HEK293 (cell line): ENCODE measurements around the gene SPECC1.
A peak's percentile ranks its signal among the peaks of the same experiment; 100 is the strongest.

Experiments
- CTCF ChIA-PET: fragments of 350-600 bp; formaldehyde crosslinking; extraction: SDS; loops from one replicate; lab custom pipeline; 2021; ENCODE audit warnings: antibody characterized with exemption; lab: Yijun Ruan, JAX
- POLR2A ChIA-PET: fragments of 300-600 bp; formaldehyde crosslinking; extraction: SDS; loops from one replicate; lab custom pipeline; 2020; ENCODE audit warnings: antibody characterized with exemption, inconsistent platforms; lab: Yijun Ruan, JAX
- H3K27ac ChIP-seq: fragments of 200-500 bp; sonication (Bioruptor generic); 2 replicates; pipeline ENCODE4 v1.5.1; 2014; ENCODE audit warnings: low read depth, low read length, control low read depth, inconsistent platforms; ENCODE audit errors: extremely low read depth
- H3K36me3 ChIP-seq, 2 experiments: fragments of 200-500 bp in 1 of 2; sonication (Bioruptor generic) in 1 of 2; 1 replicate in 1 of 2; 2 replicates in 1 of 2; pipeline ENCODE4 v1.5.1; 2014 to 2017; ENCODE audit warnings: inconsistent platforms in 2 of 2, low read length in 2 of 2; ENCODE audit not compliant: control insufficient read depth in 2 of 2, insufficient read depth in 1 of 2
- H3K4me1 ChIP-seq: fragments of 200-500 bp; sonication (Bioruptor generic); 2 replicates; pipeline ENCODE4 v1.5.1; 2014; ENCODE audit warnings: mild to moderate bottlenecking, low read length, inconsistent platforms; ENCODE audit not compliant: control insufficient read depth, insufficient read depth
- H3K4me3 ChIP-seq: 2 replicates; pipeline ENCODE4 v1.5.1; 2011; ENCODE audit warnings: low read depth, mild to moderate bottlenecking, control low read depth, low read length, moderate library complexity
- H3K9me3 ChIP-seq: fragments of 200-500 bp; sonication (Bioruptor generic); 2 replicates; pipeline ENCODE4 v1.5.1; 2014; ENCODE audit warnings: low read depth, low read length, inconsistent platforms; ENCODE audit not compliant: control insufficient read depth, insufficient read depth
- GLI2 ChIP-seq: fragments of 450-650 bp; formaldehyde crosslinking; IDR thresholded peaks from 2 replicates; pipeline ENCODE4; 2017; ENCODE audit warnings: missing biosample characterization, missing genetic modification characterization, low read depth, borderline replicate concordance
- GLI4 ChIP-seq: fragments of 450-650 bp; formaldehyde crosslinking; IDR thresholded peaks from 2 replicates; pipeline ENCODE4 v1.5.1; 2016; ENCODE audit warnings: missing biosample characterization, missing genetic modification characterization
- HOXD13 ChIP-seq: sonication (generic); formaldehyde crosslinking; IDR thresholded peaks from 2 replicates; pipeline ENCODE4 v1.8.0; 2022; ENCODE audit warnings: missing genetic modification reagents, borderline replicate concordance
- IKZF3 ChIP-seq: fragments of 450-650 bp; IDR thresholded peaks from 2 replicates; pipeline ENCODE4 v1.5.0; 2018; ENCODE audit warnings: missing biosample characterization, mild to moderate bottlenecking, missing genetic modification characterization, moderate library complexity
- INSM2 ChIP-seq: fragments of 450-650 bp; formaldehyde crosslinking; IDR thresholded peaks from 2 replicates; pipeline ENCODE4 v1.5.1; 2016; ENCODE audit warnings: missing biosample characterization, missing genetic modification characterization
- KLF10 ChIP-seq: fragments of 450-650 bp; IDR thresholded peaks from 2 replicates; pipeline ENCODE4 v1.5.1; 2018; ENCODE audit warnings: missing biosample characterization, mild to moderate bottlenecking, missing genetic modification characterization
- REPIN1 ChIP-seq: fragments of 450-650 bp; formaldehyde crosslinking; IDR thresholded peaks from 2 replicates; pipeline ENCODE4 v1.5.1; 2017; ENCODE audit warnings: missing biosample characterization, missing genetic modification characterization, low read depth
- SCRT2 ChIP-seq: fragments of 450-650 bp; formaldehyde crosslinking; IDR thresholded peaks from 2 replicates; pipeline ENCODE4 v1.5.1; 2016; ENCODE audit warnings: missing biosample characterization, missing genetic modification characterization
- ZBTB17 ChIP-seq: fragments of 450-650 bp; formaldehyde crosslinking; IDR thresholded peaks from 2 replicates; pipeline ENCODE4 v1.5.1; 2016; ENCODE audit warnings: missing biosample characterization, missing genetic modification characterization
- ZBTB21 ChIP-seq: fragments of 450-650 bp; formaldehyde crosslinking; IDR thresholded peaks from 2 replicates; pipeline ENCODE4 v1.5.1; 2017; ENCODE audit warnings: missing biosample characterization, missing genetic modification characterization
- ZBTB48 ChIP-seq: fragments of 450-650 bp; formaldehyde crosslinking; IDR thresholded peaks from 2 replicates; pipeline ENCODE4 v1.5.1; 2016; ENCODE audit warnings: missing biosample characterization, missing genetic modification characterization
- ZBTB7A ChIP-seq: fragments of 450-650 bp; formaldehyde crosslinking; IDR thresholded peaks from 2 replicates; pipeline ENCODE4 v1.5.1; 2016; ENCODE audit warnings: low read depth, missing biosample characterization, missing genetic modification characterization
- ZBTB8A ChIP-seq: fragments of 450-650 bp; formaldehyde crosslinking; IDR thresholded peaks from 2 replicates; pipeline ENCODE4 v1.5.1; 2016; ENCODE audit warnings: missing biosample characterization, missing genetic modification characterization
- ZNF354C ChIP-seq: fragments of 450-650 bp; formaldehyde crosslinking; IDR thresholded peaks from 2 replicates; pipeline ENCODE4 v1.5.1; 2016; ENCODE audit warnings: missing biosample characterization, missing genetic modification characterization, low read depth, borderline replicate concordance
- ZNF366 ChIP-seq: fragments of 450-650 bp; formaldehyde crosslinking; conservative IDR thresholded peaks from 2 replicates; pipeline ENCODE4 v1.5.1; 2016; ENCODE audit warnings: missing biosample characterization, missing genetic modification characterization
- ZNF394 ChIP-seq: fragments of 450-650 bp; formaldehyde crosslinking; IDR thresholded peaks from 2 replicates; pipeline ENCODE4 v1.5.1; 2016; ENCODE audit warnings: missing biosample characterization, missing genetic modification characterization, mild to moderate bottlenecking, moderate library complexity, borderline replicate concordance
- ZNF416 ChIP-seq: fragments of 450-650 bp; formaldehyde crosslinking; IDR thresholded peaks from 2 replicates; pipeline ENCODE4 v1.5.1; 2016; ENCODE audit warnings: missing biosample characterization, missing genetic modification characterization
- ZNF426 ChIP-seq: fragments of 450-650 bp; formaldehyde crosslinking; IDR thresholded peaks from 2 replicates; pipeline ENCODE4 v1.5.1; 2017; ENCODE audit warnings: missing biosample characterization, missing genetic modification characterization, mild to moderate bottlenecking, inconsistent platforms, moderate library complexity
- ZNF626 ChIP-seq: fragments of 450-650 bp; sonication (Bioruptor Pico); formaldehyde crosslinking; IDR thresholded peaks from 2 replicates; pipeline ENCODE4 v1.5.1; 2018; ENCODE audit warnings: missing biosample characterization, missing genetic modification characterization, inconsistent platforms
- ZNF629 ChIP-seq: fragments of 450-650 bp; formaldehyde crosslinking; IDR thresholded peaks from 2 replicates; pipeline ENCODE4 v1.5.1; 2017; ENCODE audit warnings: missing biosample characterization, missing genetic modification characterization
- ZNF664 ChIP-seq: fragments of 450-650 bp; formaldehyde crosslinking; IDR thresholded peaks from 2 replicates; pipeline ENCODE4 v1.5.1; 2016; ENCODE audit warnings: missing biosample characterization, missing genetic modification characterization
- ZNF707 ChIP-seq: fragments of 450-650 bp; formaldehyde crosslinking; IDR thresholded peaks from 2 replicates; pipeline ENCODE4 v1.5.1; 2016; ENCODE audit warnings: missing biosample characterization, missing genetic modification characterization
- ZNF791 ChIP-seq: fragments of 450-650 bp; formaldehyde crosslinking; IDR thresholded peaks from 2 replicates; pipeline ENCODE4 v1.5.1; 2016; ENCODE audit warnings: missing biosample characterization, missing genetic modification characterization
- ZSCAN23 ChIP-seq: fragments of 450-650 bp; formaldehyde crosslinking; IDR thresholded peaks from 2 replicates; pipeline ENCODE4 v1.5.1; 2016; ENCODE audit warnings: missing biosample characterization, missing genetic modification characterization
- TF ChIP-seq, protein P1 (sequence below): fragments of 450-650 bp; formaldehyde crosslinking; IDR thresholded peaks from 2 replicates; pipeline ENCODE4 v1.5.1; 2016; ENCODE audit warnings: missing biosample characterization, missing genetic modification characterization
- TF ChIP-seq, protein P2 (sequence below): fragments of 450-650 bp; formaldehyde crosslinking; IDR thresholded peaks from 2 replicates; pipeline ENCODE4 v1.5.1; 2016; ENCODE audit warnings: missing biosample characterization, missing genetic modification characterization
- TF ChIP-seq, protein P3 (sequence below): fragments of 450-650 bp; formaldehyde crosslinking; IDR thresholded peaks from 2 replicates; pipeline ENCODE4 v1.5.1; 2016; ENCODE audit warnings: missing biosample characterization, missing genetic modification characterization
- TF ChIP-seq, protein P4 (sequence below): fragments of 450-650 bp; formaldehyde crosslinking; IDR thresholded peaks from 2 replicates; pipeline ENCODE4 v1.5.1; 2016; ENCODE audit warnings: missing biosample characterization, missing genetic modification characterization

SPECC1 gene

DNA sequence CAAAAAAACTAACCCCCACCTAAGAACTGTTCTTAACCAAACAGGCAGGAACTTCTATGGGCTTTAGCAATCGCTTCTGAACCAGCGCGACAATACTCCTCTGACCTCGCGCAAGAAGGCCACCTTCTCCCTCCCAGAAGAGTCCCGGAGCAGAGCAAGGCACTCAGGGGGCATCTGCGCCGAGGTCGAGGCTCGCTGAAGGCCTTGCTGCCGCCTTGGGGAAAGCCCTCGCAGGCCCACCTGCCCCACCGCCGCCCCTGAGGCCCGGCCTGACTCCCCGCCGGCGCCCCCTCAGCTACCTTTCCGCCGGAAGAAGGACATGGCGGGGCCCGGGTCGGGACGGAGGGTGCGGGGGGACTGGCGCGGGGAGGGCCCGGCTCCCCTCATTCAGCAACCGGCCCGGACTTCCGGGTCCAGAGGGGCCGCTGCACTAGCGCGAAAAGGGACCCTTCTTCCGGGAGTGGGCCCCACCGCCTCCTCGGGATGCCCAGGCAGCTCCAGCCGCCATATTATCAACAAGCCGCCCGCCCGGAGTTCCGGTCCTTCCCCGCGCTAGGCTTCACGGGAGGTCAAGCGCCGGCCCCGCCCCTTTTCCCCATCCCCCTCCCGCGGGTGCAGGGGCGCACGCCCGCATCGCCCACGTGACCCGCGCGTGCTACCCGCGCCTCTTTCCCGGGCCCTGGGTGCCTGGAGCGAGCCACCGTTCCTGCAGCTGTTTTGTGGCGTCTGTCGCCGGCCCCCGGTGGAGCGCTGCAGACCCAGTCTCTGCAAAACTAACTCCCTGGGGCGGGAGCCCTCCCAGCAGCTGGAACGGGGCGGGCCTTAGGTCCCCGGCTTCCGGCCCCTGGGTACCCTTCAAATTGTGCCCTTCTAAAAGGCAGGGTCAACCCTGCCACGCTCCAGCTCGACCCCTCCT is 31.6 kb upstream of the SPECC1 start, which contains the start of gene AKAP10 (continued):
- no peak for TF ChIP-seq ZNF366
- TF ChIP-seq ZNF394 (tag by site-specific recombination) = peak; percentile 56; the same call in 1 of the 2 replicates
- TF ChIP-seq HOXD13 (CRISPR knock-in tag) = no peak
- TF ChIP-seq, protein P1, sequence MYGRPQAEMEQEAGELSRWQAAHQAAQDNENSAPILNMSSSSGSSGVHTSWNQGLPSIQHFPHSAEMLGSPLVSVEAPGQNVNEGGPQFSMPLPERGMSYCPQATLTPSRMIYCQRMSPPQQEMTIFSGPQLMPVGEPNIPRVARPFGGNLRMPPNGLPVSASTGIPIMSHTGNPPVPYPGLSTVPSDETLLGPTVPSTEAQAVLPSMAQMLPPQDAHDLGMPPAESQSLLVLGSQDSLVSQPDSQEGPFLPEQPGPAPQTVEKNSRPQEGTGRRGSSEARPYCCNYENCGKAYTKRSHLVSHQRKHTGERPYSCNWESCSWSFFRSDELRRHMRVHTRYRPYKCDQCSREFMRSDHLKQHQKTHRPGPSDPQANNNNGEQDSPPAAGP (tag by site-specific recombination) = peak; percentile 85
- TF ChIP-seq, protein P2, sequence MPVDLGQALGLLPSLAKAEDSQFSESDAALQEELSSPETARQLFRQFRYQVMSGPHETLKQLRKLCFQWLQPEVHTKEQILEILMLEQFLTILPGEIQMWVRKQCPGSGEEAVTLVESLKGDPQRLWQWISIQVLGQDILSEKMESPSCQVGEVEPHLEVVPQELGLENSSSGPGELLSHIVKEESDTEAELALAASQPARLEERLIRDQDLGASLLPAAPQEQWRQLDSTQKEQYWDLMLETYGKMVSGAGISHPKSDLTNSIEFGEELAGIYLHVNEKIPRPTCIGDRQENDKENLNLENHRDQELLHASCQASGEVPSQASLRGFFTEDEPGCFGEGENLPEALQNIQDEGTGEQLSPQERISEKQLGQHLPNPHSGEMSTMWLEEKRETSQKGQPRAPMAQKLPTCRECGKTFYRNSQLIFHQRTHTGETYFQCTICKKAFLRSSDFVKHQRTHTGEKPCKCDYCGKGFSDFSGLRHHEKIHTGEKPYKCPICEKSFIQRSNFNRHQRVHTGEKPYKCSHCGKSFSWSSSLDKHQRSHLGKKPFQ (tag by site-specific recombination) = 0 out of 2 replicates have a peak, but pooled peaks have one; percentile 49
- TF ChIP-seq GLI2 (tag by site-specific recombination) = no peak
- no peak for TF ChIP-seq ZNF626 (tag by site-specific recombination)

GRCh38 chr17:19978209-19978802 is 30.9 kb upstream of the SPECC1 start:
- ChIA-PET POLR2A (interaction anchor here (0.7 to 1.7 kb wide), 7 partner anchors 10 to 1065 kb away, joined by 3 to 12 read pairs (median 7); partner anchors contain the start of genes ALDH3A2, SPECC1, ULK2 and USP22), CTCF (interaction anchor here (0.7 to 3.7 kb wide), 4 partner anchors 14 to 1944 kb away, joined by 3 to 14 read pairs (median 7); partner anchors contain the start of gene SPECC1)
- Histone ChIP-seq H3K4me1 (peaks cover 2% of the 10 kb centered on the region; the same call in 1 of the 2 replicates), H3K27ac (peak overlapping the region; percentile 83), H3K9me3 (no peaks in the 10 kb centered on the region), H3K36me3 (peaks cover 14 to 25% of the 10 kb centered on the region in 2 experiments; a peak in 2 of 3 replicates), H3K4me3 (peak overlapping the region; percentile 75)
- TF ChIP-seq ZNF664 (0 out of 2 replicates have a peak, but pooled peaks have one; percentile 6), ZBTB48 (tag by site-specific recombination) (no peak), KLF10 (no peak), REPIN1 (tag by site-specific recombination) (no peak), ZBTB17 (tag by site-specific recombination) (peak; percentile 92), IKZF3 (tag by site-specific recombination) (no peak), INSM2 (no peak), ZNF416 (tag by site-specific recombination) (no peak), ZBTB8A (tag by site-specific recombination) (no peak), SCRT2 (tag by site-specific recombination) (peak; percentile 11; the same call in 1 of the 2 replicates), GLI4 (tag by site-specific recombination) (no peak), ZNF354C (tag by site-specific recombination) (no peak), ZNF707 (no peak), ZSCAN23 (tag by site-specific recombination) (no peak), ZNF629 (tag by site-specific recombination) (no peak), ZBTB21 (tag by site-specific recombination) (no peak), ZNF791 (tag by site-specific recombination) (no peak), ZNF426 (tag by site-specific recombination) (no peak), ZBTB7A (tag by site-specific recombination) (no peak)
- TF ChIP-seq, protein P3, sequence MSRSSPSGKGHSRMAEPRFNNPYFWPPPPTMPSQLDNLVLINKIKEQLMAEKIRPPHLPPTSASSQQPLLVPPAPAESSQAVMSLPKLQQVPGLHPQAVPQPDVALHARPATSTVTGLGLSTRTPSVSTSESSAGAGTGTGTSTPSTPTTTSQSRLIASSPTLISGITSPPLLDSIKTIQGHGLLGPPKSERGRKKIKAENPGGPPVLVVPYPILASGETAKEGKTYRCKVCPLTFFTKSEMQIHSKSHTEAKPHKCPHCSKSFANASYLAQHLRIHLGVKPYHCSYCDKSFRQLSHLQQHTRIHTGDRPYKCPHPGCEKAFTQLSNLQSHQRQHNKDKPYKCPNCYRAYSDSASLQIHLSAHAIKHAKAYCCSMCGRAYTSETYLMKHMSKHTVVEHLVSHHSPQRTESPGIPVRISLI = no peak
- TF ChIP-seq, protein P4, sequence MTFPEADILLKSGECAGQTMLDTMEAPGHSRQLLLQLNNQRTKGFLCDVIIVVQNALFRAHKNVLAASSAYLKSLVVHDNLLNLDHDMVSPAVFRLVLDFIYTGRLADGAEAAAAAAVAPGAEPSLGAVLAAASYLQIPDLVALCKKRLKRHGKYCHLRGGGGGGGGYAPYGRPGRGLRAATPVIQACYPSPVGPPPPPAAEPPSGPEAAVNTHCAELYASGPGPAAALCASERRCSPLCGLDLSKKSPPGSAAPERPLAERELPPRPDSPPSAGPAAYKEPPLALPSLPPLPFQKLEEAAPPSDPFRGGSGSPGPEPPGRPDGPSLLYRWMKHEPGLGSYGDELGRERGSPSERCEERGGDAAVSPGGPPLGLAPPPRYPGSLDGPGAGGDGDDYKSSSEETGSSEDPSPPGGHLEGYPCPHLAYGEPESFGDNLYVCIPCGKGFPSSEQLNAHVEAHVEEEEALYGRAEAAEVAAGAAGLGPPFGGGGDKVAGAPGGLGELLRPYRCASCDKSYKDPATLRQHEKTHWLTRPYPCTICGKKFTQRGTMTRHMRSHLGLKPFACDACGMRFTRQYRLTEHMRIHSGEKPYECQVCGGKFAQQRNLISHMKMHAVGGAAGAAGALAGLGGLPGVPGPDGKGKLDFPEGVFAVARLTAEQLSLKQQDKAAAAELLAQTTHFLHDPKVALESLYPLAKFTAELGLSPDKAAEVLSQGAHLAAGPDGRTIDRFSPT (tag by site-specific recombination) = no peak
